GM23248 (cell line): ENCODE measurements around the gene DDX17.

ENCODE experiments used
- EZH2 ChIP-seq: fragments of 200-600 bp; sonication (generic); IDR thresholded peaks from 2 replicates; pipeline ENCODE4 v1.6.1; 2018; ENCODE audit warnings: antibody characterized with exemption, mild to moderate bottlenecking; ENCODE audit not compliant: insufficient read depth, poor library complexity, severe bottlenecking
- EZH2phosphoT487 ChIP-seq: fragments of 200-600 bp; sonication (generic); IDR thresholded peaks from 2 replicates; pipeline ENCODE4 v1.6.1; 2018; ENCODE audit warnings: antibody characterized with exemption, moderate library complexity, mild to moderate bottlenecking, low read depth; ENCODE audit not compliant: insufficient read depth

- no peak for TF ChIP-seq EZH2
- TF ChIP-seq EZH2phosphoT487 = no peak
Measured at GRCh38 chr22:38474003-38474607, 32.0 kb downstream of the DDX17 start.
